ENCODE measurements around the gene USP1. TPM values are rescaled to one million over a fixed set of nuclear protein-coding genes. Genes with fewer than 3 reads are reported as not detected.

Gene USP1
- polyA plus RNA-seq, 1 donor from 2014 or later = 20.3 TPM

GRCh38 chr1:62437273-62437940 lies 558 bp downstream of the USP1 start:
- no peaks in the 10 kb centered on the region for H3F3A ChIP-seq (ENCODE audit: insufficient read depth, low read length, poor library complexity, severe bottlenecking)
- TF ChIP-seq POLR2AphosphoS5 (IDR thresholded peaks at IDR 0.05) (no peak), REST (IDR thresholded peaks at IDR 0.05; ENCODE audit: borderline replicate concordance) (no peak), EP300 (conservative IDR thresholded peaks at IDR 0.05; ENCODE audit: poor library complexity, severe bottlenecking) (no peak), TAF1 (IDR thresholded peaks at IDR 0.05; ENCODE audit: low read depth) (no peak), SMC3 (conservative IDR thresholded peaks at IDR 0.05; ENCODE audit: poor library complexity) (no peak), MXI1 (conservative IDR thresholded peaks at IDR 0.05; ENCODE audit: poor library complexity, severe bottlenecking) (no peak)
- H3K27me3 ChIP-seq (ENCODE audit: insufficient read depth, low read depth, low read length) = no peaks in the 10 kb centered on the region
- peak overlapping the region; percentile 90 for H3K4me3 ChIP-seq (ENCODE audit: low read length)
- H4K20me1 ChIP-seq (ENCODE audit: insufficient read depth) = no peaks in the 10 kb centered on the region
- H3K36me3 ChIP-seq (ENCODE audit: insufficient read depth, low read length) = no peaks in the 10 kb centered on the region
- peak overlapping the region; percentile 32 for H2AFZ ChIP-seq (ENCODE audit: low read depth, low read length)
- peaks cover 46% of the 10 kb centered on the region for H3K79me2 ChIP-seq (replicated peaks; ENCODE audit: insufficient read depth, low read length)
- peak overlapping the region; percentile 74 for H3K4me2 ChIP-seq (ENCODE audit: low read length)
- no peaks in the 10 kb centered on the region for H3K9me3 ChIP-seq (ENCODE audit: low read length)
- H3K27ac ChIP-seq (ENCODE audit: low read length) = peak overlapping the region; percentile 97
- H3K9ac ChIP-seq (ENCODE audit: low read length) = peak overlapping the region; percentile 97
- H3K9me2 ChIP-seq (ENCODE audit: insufficient read depth, low read length) = no peaks in the 10 kb centered on the region

- peak overlapping the region; percentile 97 for H3K9ac ChIP-seq (ENCODE audit: low read length)
- no peak overlapping the region for H3K27ac ChIP-seq (ENCODE audit: low read length)
- H3K4me2 ChIP-seq (ENCODE audit: low read length) = peak overlapping the region; percentile 74
- no peaks in the 10 kb centered on the region for H3F3A ChIP-seq (ENCODE audit: insufficient read depth, low read length, poor library complexity, severe bottlenecking)
- H3K36me3 ChIP-seq (ENCODE audit: insufficient read depth, low read length) = no peaks in the 10 kb centered on the region
- H3K79me2 ChIP-seq (replicated peaks; ENCODE audit: insufficient read depth, low read length) = peaks cover 50% of the 10 kb centered on the region
- no peaks in the 10 kb centered on the region for H3K9me3 ChIP-seq (ENCODE audit: low read length)
- peak overlapping the region; percentile 90 for H3K4me3 ChIP-seq (ENCODE audit: low read length)
- no peaks in the 10 kb centered on the region for H3K9me2 ChIP-seq (ENCODE audit: insufficient read depth, low read length)
- TF ChIP-seq TAF1 (IDR thresholded peaks at IDR 0.05; ENCODE audit: low read depth) (no peak), SMC3 (conservative IDR thresholded peaks at IDR 0.05; ENCODE audit: poor library complexity) (no peak), EZH2 (IDR thresholded peaks at IDR 0.05; ENCODE audit: borderline replicate concordance, insufficient read depth, low read length, poor library complexity, severe bottlenecking) (no peak), RAD21 (conservative IDR thresholded peaks at IDR 0.05) (no peak), REST (IDR thresholded peaks at IDR 0.05; ENCODE audit: borderline replicate concordance) (no peak), POLR2AphosphoS5 (IDR thresholded peaks at IDR 0.05) (no peak), MXI1 (conservative IDR thresholded peaks at IDR 0.05; ENCODE audit: poor library complexity, severe bottlenecking) (no peak), EP300 (conservative IDR thresholded peaks at IDR 0.05; ENCODE audit: poor library complexity, severe bottlenecking) (no peak), CTCF (IDR thresholded peaks at IDR 0.05; ENCODE audit: poor library complexity, severe bottlenecking) (no peak)
- no peaks in the 10 kb centered on the region for H3K27me3 ChIP-seq (ENCODE audit: insufficient read depth, low read depth, low read length)
- no peaks in the 10 kb centered on the region for H4K20me1 ChIP-seq (ENCODE audit: insufficient read depth)
- H2AFZ ChIP-seq (ENCODE audit: low read depth, low read length) = no peak overlapping the region
These were observed 1.3 kb downstream of the USP1 start for GRCh38 chr1:62438163-62438562.

Data from neural cell (in vitro differentiated cells).